Measurements from ENCODE around the gene KLHL29.

GRCh38 chr2:23585273-23586170, 200.5 kb downstream of the KLHL29 start:
- TF ChIP-seq CTCF (IDR thresholded peaks at IDR 0.05) (no peak), POLR2A (IDR thresholded peaks at IDR 0.05) (no peak)

Measured in thyroid gland (tissue), 4 donors.